ENCODE results near the gene DBF4B.

DBF4B gene

DNA sequence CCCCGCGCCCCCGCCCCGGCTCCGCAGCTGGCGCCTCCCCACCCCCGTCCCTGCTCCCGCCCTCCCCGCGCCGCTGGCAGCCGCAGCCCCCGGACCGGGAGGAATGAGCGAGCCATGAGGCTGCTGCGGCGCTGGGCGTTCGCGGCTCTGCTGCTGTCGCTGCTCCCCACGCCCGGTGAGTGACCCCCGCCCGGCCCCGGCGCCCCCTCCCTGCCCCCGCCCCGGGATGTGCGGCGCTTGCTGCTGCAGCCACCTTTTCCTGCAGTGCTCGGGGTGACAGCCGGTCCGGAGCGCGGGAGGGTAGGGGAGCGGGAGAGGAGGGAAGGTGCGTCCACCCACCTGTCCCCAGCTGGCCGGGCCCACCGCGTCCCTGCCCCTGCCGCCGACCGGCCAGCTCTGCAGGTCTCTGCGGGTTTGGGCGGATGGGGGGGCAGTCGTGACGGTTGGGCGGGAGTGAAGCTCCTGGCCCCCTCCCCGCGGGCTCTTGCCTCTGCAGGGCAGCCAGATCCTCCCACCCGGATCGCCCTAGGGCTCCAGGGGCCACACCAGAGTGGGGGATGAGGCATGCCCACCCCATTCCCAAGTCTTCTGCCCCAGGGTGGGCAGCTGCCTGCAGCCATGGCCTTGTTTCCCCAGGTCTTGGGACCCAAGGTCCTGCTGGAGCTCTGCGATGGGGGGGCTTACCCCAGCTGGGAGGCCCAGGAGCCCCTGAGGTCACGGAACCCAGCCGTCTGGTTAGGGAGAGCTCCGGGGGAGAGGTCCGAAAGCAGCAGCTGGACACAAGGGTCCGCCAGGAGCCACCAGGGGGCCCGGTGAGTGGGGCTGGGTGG is 50.8 kb downstream of the DBF4B start:
- DNase-seq (ENCODE audit: extremely low read depth in 1 of 2, low read depth in 1 of 2) = no peak

DNA sequence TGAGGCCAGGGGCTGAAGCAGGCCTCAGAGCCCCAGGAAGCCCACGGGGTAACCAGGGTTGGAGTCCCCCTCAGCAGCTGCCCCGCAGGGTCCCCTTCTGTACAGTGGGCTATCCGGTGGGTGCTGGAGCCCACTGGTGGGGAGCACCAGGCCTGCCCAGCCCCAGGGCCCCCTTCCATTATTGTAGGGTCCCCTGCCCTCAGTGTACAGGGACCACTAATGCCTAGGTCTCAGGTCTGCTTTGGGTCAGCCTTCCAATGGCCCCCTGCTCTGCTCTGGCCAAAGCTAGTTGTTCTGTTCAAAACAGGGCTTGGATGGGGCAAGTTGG is 51.4 kb downstream of the DBF4B start:
- DNase-seq (ENCODE audit: extremely low read depth in 1 of 2, low read depth in 1 of 2) = no peak

DNA sequence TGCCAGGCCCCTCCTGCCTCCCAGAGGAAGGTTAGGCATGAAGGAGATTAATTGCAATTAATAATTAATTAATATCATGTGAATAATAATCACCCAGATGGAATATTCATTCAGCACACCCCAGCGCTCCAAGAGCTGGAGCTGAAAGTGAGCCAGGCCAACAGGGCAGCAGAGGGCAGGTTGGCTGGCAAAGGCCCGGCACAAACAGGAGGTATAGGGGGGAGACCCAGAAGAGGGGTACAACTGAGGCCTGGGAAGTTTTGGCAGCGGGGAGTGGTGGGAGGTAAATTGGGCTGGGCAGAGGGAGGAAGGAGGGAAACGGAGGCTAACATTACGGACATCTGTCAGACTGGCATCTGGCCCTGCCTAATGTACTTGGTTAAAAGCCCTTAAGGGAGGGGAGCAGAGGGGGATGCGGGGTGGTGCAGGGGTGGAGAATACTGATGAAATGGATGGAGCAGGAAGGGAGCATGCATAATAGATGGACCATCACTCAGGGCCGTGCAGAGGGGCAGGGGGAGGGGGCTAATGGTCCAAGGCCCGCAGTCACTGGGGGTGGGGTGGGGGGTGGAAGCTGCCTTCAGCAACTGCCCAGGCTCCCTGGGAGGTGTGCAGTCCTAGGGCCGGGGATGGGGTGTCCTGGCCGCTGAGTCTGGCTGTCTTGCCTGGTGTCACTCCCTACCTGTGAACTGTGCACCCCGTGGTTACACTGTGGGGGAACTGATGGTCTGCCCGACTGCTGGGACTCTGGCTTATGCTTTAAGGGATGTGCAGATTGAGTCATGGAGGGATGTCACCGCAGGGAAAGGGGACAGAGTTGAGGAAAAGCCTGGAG is 52.2 kb downstream of the DBF4B start:
- no peak for DNase-seq (ENCODE audit: extremely low read depth in 1 of 2, low read depth in 1 of 2)

DNA sequence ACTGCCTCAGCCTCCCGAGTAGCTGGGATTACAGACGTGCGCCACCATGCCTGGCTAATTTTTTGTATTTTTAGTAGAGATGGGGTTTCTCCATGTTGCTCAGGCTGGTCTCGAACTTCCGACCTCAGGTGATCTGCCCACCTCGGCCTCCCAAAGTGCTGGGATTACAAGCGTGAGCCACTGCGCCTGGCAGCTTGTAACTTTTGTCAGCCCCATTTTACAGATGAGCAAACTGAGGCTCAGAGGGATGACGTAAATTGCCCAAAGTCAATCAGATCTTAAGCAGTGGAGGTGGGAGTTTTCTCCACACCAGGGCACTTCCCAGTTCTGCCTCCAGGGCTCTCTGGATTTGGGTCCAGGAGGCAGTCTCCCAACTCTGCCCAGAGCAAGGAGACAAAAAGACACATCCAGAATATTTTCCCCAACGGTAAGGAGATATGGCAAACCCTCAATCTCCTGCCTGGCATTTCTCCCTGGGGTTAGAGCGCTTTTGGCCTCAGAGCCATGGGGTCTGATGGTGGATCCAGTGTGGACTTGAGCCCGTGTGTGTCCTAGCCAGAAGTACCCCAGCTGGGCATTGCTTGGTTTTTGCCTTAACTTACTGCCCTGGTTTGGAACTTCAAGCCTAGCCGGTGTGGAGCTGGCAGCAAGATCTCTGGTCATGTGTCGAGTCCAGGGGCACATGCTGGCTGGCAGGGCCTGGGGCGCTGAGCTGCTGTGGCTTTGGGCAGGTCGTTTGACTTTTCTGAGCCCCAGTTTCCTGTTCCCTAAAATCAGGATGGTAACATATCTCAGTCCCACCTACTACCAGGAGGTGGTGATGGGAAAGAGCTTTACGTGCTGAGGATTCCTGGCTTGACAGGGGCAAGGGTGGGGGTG is 53.7 kb downstream of the DBF4B start:
- DNase-seq (ENCODE audit: extremely low read depth in 1 of 2, low read depth in 1 of 2) = no peak

DNA sequence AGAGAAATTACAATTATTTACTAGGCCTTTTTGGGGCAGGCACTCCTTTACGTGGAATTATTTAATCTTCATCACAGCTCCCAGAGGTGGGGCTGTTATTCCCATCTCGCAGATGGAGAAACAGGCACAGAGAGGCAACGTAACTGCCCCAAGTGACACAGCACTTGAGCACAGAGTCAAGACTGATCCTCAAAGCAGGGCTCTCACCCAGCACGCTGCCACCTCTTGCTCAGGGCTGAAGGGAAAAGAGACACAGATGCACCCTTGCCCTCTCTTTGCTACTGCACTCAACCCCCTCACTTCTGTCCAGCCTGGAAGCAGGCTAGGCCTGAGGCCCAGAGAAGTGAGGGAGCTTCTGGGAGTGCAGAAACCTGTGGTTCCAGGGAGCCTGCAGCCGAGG is 54.7 kb downstream of the DBF4B start:
- DNase-seq (ENCODE audit: extremely low read depth in 1 of 2, low read depth in 1 of 2) = no peak

DNA sequence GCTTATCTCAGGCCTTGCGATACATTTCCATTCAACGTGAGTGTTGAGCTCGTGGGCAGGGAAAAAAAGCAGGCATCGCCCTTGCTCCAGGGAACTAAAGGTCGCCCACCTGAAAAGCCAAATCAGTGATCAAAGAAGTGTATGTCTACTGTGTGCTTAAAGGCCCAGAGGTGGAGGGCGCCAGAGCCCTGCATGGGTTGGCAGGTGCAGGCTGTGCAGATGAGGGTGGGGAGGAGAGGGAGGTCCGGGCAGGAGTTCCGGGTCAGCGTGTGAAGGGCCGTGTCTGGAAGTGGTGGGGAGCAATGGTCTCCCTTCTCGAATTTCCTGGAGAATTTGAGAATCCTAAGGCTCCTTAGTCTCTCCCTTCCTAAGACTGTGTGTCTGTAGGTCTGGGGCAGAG is 57.5 kb downstream of the DBF4B start:
- DNase-seq (ENCODE audit: extremely low read depth in 1 of 2, low read depth in 1 of 2) = no peak

DNA sequence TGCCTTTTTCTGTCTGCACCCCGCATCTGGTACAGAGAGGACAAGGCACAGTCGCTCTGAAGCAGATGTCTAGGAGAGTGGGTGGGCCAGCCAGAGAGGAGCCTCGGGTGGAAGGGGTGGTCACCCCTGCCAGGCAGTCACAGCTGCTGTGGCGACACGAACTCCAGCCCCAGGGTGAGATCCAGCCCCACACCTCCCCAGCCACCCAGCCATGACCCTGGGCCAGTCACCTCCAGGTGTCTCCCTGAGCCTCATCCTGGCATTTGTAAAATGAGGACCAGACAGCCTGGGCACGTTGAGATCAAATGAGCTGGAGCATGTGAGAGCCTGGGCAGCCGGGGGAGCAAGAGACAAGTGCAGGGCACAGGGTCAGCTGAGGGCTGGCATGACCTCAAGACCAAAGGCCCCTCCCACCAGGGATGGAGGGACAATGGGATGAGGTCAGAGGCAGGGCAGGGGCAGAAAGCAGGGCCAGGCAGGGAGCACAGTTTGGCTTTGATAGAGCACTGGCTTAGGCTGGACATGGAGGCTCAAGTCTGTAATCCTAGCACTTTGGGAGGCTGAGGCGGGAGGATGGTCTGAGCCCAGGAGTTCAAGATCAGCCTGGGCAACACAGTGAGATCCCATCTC is 58.1 kb downstream of the DBF4B start:
- no peak for DNase-seq (ENCODE audit: extremely low read depth in 1 of 2, low read depth in 1 of 2)

DNA sequence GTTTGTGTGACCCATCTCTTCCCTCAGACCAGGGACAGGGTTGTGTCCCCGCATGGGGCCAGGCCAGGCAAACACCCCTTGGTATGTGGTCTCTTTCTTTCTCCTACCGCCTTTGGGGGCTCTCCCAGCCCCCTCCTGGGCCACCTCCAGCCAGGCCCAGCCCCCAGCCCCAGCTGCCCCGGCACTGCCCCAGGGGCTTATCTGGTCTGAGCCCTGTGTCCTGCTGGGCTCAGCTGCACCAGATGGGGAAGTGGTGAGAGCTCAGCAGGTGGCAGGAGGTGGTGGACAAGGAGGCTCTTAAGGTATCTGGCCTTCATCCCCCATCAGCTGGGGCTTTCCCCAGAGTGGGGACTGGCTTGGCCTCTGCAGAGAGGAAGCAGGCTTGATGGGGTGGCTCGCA is 59.0 kb downstream of the DBF4B start:
- DNase-seq (ENCODE audit: extremely low read depth in 1 of 2, low read depth in 1 of 2) = no peak

DNA sequence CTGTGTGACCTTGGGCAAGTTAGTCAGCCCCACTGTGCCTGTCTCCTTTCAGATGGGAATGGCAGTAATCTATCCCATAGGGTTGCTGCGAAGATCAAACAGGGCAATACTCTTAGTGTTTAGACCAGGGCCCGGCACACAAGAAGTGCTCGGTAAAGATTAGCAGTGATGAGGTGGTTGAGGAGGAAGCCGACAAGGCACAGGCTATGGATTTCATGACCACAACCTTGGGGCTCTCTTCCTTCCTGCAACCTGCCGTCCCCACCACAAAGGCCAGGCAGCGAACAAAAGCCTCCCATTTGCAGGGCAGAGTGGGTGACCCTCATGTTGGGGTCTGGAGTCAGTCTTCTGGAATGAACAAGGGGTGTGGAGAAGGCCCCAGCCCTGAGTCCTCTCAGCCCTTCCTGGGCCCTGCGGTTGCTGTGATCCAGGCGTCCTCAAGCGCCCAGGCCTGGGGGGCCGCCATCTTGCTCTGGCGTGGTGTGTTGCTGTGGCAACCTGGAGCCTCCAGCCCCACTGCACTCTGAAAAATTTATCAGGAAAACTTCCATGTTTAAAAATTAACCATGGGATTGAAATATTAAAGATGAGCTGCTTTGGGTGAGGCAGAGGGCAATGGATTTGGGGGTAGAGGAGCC is 60.2 kb downstream of the DBF4B start:
- no peak for DNase-seq (ENCODE audit: extremely low read depth in 1 of 2, low read depth in 1 of 2)

DNA sequence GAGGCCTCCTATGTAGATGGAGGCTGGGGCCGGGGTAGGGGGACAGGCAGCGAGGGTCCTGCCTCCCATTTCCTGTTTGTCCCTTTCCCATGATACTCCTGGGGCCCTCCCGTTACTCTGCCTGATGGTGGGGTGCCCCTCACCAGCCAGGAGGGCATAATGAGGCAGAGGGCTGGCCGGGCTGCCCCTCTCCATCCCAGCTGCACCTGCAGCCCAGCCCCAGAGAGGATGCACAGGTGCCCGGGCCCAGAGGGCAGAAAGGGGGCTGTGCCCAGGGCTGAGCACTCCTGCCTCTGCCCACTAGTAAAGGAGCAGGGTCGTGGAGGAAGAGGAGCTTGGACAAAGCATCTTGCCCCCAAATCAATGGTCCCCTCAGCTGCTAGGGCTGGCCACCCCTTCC is 60.8 kb downstream of the DBF4B start:
- DNase-seq (ENCODE audit: extremely low read depth in 1 of 2, low read depth in 1 of 2) = no peak

DNA sequence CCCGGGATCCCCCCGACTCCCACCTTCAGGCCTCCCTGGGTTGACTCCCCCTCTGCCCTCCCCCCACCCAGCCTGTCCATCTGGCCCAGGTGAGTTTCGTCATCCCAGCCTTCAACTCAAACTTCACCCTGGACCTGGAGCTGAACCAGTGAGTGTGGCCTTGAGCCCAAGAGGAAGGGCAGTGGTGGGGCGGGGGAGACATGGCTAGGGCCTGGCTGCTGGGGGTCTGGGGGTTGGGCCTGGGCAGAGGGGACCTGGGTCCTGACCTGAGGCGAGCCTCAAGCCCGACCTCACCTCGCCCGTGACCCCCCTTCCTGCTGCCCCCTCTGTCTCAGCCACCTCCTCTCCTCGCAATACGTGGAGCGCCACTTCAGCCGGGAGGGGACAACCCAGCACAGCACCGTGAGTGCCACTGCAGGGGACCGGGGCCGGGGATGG is 61.2 kb downstream of the DBF4B start:
- no peak for DNase-seq (ENCODE audit: extremely low read depth in 1 of 2, low read depth in 1 of 2)

DNA sequence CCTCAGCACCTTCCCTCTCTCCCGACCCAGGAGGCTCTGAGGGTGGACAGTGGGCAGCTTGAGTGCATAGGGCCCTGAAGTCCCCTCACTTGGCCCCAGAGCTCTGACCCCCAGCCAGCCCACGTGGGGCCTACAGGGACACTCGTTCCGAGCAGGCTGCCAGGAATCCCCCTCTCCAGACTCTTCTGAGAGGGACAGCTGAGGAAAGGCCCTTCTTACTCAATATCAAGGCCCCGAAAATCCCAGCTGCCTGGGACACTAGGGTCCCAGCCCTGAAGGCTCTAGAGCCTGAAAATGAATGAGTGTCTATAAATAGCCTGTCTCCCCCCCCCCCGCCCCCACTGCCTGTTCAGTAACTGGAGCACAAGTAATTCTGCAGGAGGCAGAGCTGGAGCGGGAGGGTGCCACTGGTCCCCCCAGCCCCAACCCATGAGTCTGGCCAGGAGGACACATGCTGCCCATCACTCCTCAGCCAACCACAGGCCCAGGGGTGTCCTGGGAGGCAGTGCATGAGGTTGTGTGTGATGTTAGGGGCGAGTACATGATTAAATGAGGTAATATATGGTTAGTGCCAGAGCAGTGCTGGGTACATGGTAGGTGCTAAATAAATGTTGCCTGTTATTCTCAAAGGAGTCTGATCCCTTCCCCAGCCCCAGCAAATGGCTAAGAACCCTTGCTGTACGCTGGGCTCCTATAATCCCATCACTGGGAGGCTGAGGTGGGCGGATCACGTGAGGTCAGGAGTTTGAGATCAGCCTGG is 61.9 kb downstream of the DBF4B start:
- no peak for DNase-seq (ENCODE audit: extremely low read depth in 1 of 2, low read depth in 1 of 2)

DNA sequence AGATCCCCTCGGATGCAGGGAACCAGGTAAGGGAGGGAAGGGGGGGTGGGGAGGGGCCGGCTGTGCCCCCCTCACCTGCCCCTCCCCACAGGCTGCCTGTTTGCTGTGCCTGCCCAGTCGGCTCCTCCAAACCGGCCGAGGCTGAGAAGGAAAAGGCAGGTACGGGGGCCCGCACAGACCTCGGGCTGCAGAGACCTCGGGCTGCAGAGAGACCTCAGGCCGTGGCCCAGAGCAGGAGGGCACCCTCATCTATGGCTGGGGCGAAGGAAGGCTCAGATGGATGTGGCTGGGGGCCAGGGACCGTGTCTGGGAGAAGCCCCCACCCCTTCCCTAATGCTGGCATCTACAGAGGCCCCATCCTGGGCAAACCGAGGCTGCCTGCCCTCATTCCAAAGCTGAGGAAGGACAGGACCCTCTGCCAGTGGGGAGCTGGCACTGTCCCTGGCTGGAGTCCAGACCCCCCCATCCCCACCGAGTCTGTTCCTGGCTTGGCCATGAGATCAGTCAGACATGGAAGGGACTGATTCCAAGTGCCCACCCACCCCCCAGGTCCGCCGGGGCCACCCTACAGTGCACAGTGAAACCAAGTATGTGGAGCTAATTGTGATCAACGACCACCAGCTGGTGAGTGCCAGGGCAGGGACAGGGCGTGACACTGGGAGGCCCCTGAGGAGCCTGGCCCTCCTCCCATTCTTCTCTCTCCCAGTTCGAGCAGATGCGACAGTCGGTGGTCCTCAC is 64.0 kb downstream of the DBF4B start:
- no peak for DNase-seq (ENCODE audit: extremely low read depth in 1 of 2, low read depth in 1 of 2)

DNA sequence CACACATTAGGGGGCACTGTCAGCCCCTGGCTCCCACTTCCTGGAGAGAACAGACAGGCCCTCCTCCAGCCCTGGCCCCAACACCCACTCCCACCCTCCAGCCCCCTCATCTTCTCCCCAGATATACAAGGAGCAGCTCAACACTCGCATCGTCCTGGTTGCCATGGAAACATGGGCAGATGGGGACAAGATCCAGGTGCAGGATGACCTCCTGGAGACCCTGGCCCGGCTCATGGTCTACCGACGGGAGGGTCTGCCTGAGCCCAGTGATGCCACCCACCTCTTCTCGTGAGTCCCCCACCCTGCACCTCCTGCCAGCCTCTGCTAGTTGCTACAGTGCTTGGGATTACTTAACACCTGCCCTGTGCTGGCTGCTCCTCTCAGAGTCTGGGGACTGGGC is 64.7 kb downstream of the DBF4B start:
- DNase-seq (ENCODE audit: extremely low read depth in 1 of 2, low read depth in 1 of 2) = no peak

DNA sequence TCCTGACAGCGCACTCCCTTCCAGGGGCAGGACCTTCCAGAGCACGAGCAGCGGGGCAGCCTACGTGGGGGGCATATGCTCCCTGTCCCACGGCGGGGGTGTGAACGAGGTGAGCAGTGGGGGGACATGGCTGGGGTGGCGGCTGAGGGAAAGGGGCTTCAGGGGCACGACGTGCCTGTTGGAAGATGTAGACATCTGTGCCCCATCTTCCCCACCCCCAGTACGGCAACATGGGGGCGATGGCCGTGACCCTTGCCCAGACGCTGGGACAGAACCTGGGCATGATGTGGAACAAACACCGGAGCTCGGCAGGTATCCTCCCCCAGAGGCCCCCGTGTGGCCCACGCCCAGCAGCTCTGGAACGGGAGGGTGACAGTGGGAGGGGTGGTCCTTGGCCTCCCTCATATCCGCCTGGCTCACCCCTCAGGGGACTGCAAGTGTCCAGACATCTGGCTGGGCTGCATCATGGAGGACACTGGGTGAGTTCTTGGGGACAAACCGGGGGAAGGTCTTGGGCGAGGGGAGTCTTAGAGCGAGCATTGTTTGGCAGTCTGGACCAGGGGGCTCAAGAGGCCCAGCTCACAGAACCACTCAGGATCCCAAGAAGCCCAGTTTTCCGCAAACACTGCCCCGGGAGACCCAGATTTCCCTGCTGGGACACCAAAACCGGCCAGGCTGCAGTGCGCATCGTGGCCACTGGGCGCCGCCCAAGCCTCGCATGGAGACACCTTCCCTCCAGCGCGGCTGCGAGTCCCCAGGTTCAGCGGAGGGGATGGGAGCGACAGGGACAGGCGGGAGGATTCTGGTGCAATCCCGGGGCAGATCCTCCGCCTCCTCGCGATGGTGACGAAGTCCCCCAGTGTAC is 66.0 kb downstream of the DBF4B start:
- DNase-seq (ENCODE audit: extremely low read depth in 1 of 2, low read depth in 1 of 2) = peak; percentile 65 to 77

DNA sequence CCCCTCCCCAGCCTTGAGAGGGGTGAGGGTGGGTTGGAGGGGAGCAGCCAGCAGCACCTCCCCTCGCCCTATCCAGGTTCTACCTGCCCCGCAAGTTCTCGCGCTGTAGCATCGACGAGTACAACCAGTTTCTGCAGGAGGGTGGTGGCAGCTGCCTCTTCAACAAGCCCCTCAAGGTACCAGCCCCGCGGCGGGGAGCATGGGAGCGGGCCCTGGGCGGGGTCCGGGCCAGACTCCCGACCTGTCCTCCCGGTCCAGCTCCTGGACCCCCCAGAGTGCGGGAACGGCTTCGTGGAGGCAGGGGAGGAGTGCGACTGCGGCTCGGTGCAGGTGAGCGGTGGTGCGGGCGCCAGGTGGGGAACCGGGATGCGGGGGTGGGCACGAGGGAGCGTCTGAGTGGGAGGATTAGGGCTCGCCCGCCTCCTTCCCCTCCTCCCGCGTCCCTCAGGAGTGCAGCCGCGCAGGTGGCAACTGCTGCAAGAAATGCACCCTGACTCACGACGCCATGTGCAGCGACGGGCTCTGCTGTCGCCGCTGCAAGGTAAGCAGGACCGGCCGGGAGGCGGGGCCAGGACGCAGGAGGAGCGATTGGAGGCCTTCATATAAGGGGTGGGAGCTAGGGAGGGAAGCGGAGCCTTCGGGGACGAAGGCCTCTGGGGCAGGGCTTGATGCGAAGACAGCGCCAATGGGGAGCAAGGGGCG is 66.8 kb downstream of the DBF4B start:
- DNase-seq (ENCODE audit: extremely low read depth in 1 of 2, low read depth in 1 of 2) = peak; percentile 94 to 98

DNA sequence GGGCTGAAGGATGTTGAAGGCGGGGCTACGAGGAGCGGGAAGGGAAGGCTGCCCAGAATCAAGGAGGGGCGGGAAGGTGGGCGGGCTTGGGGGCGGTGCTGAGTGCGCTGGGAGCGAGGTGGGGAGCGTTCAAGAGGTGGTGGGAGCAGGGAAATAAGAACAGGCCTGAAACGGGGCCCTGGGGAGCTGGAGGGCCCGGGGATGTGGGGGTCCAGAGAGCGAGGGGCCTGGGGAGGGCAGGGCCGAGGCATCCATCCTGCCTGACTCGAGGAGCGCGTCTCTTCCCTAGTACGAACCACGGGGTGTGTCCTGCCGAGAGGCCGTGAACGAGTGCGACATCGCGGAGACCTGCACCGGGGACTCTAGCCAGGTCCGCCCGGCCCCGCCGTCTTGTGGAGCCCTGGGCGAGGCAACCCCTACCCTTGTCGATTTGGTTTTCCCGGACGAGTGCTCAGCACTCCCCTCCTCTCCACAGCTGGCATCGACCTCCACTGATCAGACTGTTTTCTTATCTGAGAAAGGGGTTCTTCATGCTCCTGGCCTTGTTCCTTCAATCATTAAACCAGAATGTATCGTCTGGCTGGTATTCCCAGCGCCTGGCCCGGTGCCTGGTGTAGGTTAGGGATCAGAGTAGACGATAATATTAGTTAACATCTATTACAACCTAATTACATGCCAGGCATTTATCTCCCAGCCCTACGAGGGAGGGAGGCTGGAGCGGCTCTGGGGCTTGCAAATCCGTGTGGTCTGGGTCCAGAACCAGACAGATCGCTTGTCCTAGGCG is 67.6 kb downstream of the DBF4B start:
- no peak for DNase-seq (ENCODE audit: extremely low read depth in 1 of 2, low read depth in 1 of 2)

Data from stimulated activated CD8-positive, alpha-beta memory T cell treated with anti-CD3 and anti-CD28 coated beads, Interleukin-7, amount 100 ng/mL, for 48 hours (primary cell).